ENCODE data around the gene RPTN. TPM values are rescaled to one million over a fixed set of nuclear protein-coding genes. Genes with fewer than 3 reads are reported as not detected.
"Not testable (repeated sequence)": the region's sequence is repeated elsewhere in the genome, so short reads cannot be mapped to it uniquely, and the experiment has no call there.

RPTN gene
- polyA plus RNA-seq, 2 donors: 0.20 to 1.3 TPM

GRCh38 chr1:152144674-152145183 lies 14.3 kb downstream of the RPTN start:
- not testable (repeated sequence) for H3K4me1 ChIP-seq (ENCODE audit: control insufficient read depth in 2 of 2, insufficient read depth in 2 of 2, low read length in 1 of 2); H3K36me3 ChIP-seq (ENCODE audit: control insufficient read depth in 2 of 2, insufficient read depth in 2 of 2, low read length in 1 of 2); H3K4me3 ChIP-seq (ENCODE audit: low read depth in 1 of 2, low read length in 2 of 2); H3K27ac ChIP-seq (ENCODE audit: low read depth in 2 of 2, low read length in 1 of 2); H3K27me3 ChIP-seq (ENCODE audit: control insufficient read depth in 1 of 2, insufficient read depth in 2 of 2, low read length in 2 of 2); H3K9me3 ChIP-seq (ENCODE audit: control insufficient read depth in 2 of 2, insufficient read depth in 1 of 2, low read depth in 1 of 2, low read length in 1 of 2)
- WGBS, 2 donors: 92 to 93% methylated on average over 21 to 25 of the region's 25 CpGs

DNA sequence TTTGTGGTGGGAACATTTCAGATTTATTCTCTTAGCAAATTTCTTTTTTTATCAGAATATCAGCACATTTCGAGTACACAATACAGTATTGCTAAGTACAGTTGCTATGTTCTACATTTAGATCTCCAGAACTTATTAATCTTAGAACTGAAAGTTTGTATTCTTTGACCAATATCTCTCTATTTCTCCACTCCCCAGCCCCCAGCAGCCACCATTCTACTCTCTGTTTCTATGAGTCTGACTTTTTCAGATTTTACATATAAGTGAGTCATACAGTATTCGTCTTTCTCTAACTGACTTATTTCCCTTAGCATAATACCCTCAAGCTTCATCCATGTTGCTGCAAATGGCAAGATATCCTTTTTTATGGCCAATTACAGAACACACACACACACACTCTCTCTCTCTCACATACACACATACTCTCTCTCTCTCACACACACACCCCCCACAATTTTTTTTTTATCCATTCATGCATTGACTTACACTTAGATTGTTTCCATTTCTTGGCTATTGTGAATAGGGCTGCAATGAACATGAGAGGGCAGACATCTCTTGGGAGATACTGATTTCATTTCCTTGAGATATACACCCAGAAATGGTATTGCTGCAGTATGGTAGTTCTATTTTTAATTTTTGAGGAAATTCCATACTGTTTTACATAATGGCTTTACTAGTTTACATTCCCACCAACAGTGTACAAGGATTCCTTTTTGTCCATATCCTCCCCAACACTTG lies 15.7 kb downstream of the RPTN start:
- Histone ChIP-seq H3K9me3 (ENCODE audit: control insufficient read depth in 2 of 2, insufficient read depth in 1 of 2, low read depth in 1 of 2, low read length in 1 of 2) (peaks cover 7 to 8% of the 10 kb centered on the region in 2 donors), H3K4me3 (ENCODE audit: low read depth in 1 of 2, low read length in 2 of 2) (no peak overlapping the region), H3K27ac (ENCODE audit: low read depth in 2 of 2, low read length in 1 of 2) (no peak overlapping the region), H3K36me3 (ENCODE audit: control insufficient read depth in 2 of 2, insufficient read depth in 2 of 2, low read length in 1 of 2) (no peaks in the 10 kb centered on the region), H3K27me3 (ENCODE audit: control insufficient read depth in 1 of 2, insufficient read depth in 2 of 2, low read length in 2 of 2) (no peaks in the 10 kb centered on the region), H3K4me1 (ENCODE audit: control insufficient read depth in 2 of 2, insufficient read depth in 2 of 2, low read length in 1 of 2) (no peaks in the 10 kb centered on the region)
- WGBS, 2 donors: 49 to 53% methylated on average over 2 of the region's 2 CpGs

DNA sequence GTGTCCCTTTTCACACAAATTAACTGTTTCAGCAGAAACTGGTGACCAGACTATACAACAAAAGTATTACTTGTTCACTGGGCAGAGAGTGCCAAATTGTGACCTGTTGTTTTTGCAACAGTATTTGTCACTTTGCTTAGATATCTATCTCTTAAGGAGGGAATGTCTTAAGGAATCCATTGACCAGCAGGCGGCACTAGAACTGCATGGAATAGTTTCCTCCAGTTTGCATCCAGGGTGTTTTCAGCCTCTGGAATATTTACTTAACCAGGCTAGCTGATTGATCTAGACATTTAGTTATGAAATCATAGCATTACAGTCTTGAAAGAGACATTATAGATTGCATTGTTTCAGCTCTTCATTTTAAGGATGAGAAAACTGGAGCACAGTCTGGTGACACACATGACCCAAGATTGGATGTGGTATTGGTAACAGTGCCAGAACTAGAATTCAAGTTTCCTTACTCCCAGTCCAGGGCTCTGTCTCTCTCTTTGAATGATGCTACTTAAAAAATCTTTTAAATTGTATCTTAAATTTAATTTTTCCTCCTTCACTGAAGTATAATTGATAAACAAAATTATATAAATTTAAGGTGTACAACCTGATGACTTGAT lies 16.9 kb downstream of the RPTN start:
- Histone ChIP-seq H3K27ac (ENCODE audit: low read depth in 2 of 2, low read length in 1 of 2) (no peak overlapping the region), H3K9me3 (ENCODE audit: control insufficient read depth in 2 of 2, insufficient read depth in 1 of 2, low read depth in 1 of 2, low read length in 1 of 2) (no peaks in the 10 kb centered on the region), H3K36me3 (ENCODE audit: control insufficient read depth in 2 of 2, insufficient read depth in 2 of 2, low read length in 1 of 2) (no peaks in the 10 kb centered on the region), H3K27me3 (ENCODE audit: control insufficient read depth in 1 of 2, insufficient read depth in 2 of 2, low read length in 2 of 2) (no peaks in the 10 kb centered on the region), H3K4me1 (ENCODE audit: control insufficient read depth in 2 of 2, insufficient read depth in 2 of 2, low read length in 1 of 2) (no peaks in the 10 kb centered on the region), H3K4me3 (ENCODE audit: low read depth in 1 of 2, low read length in 2 of 2) (no peak overlapping the region)
- 0 to 6% methylated on average over 1 of the region's 1 CpG for WGBS, 2 donors

- H3K27ac ChIP-seq (ENCODE audit: low read depth in 2 of 2, low read length in 1 of 2): no peak overlapping the region
- H3K4me1 ChIP-seq (ENCODE audit: control insufficient read depth in 2 of 2, insufficient read depth in 2 of 2, low read length in 1 of 2): no peaks in the 10 kb centered on the region
- H3K9me3 ChIP-seq (ENCODE audit: control insufficient read depth in 2 of 2, insufficient read depth in 1 of 2, low read depth in 1 of 2, low read length in 1 of 2): peaks cover 0 to 1% of the 10 kb centered on the region in 2 donors
- no peaks in the 10 kb centered on the region for H3K27me3 ChIP-seq (ENCODE audit: control insufficient read depth in 1 of 2, insufficient read depth in 2 of 2, low read length in 2 of 2)
- no peak overlapping the region for H3K4me3 ChIP-seq (ENCODE audit: low read depth in 1 of 2, low read length in 2 of 2)
- peaks cover 0 to under 1% of the 10 kb centered on the region in 2 donors for H3K36me3 ChIP-seq (ENCODE audit: control insufficient read depth in 2 of 2, insufficient read depth in 2 of 2, low read length in 1 of 2)
Observed at GRCh38 chr1:152137215-152137614, 21.8 kb downstream of the RPTN start.

- Histone ChIP-seq H3K9me3 (ENCODE audit: control insufficient read depth in 2 of 2, insufficient read depth in 1 of 2, low read depth in 1 of 2, low read length in 1 of 2) (peaks cover 0 to 3% of the 10 kb centered on the region in 2 donors), H3K4me1 (ENCODE audit: control insufficient read depth in 2 of 2, insufficient read depth in 2 of 2, low read length in 1 of 2) (no peaks in the 10 kb centered on the region), H3K36me3 (ENCODE audit: control insufficient read depth in 2 of 2, insufficient read depth in 2 of 2, low read length in 1 of 2) (peaks cover 0 to 3% of the 10 kb centered on the region in 2 donors), H3K4me3 (ENCODE audit: low read depth in 1 of 2, low read length in 2 of 2) (no peak overlapping the region), H3K27ac (ENCODE audit: low read depth in 2 of 2, low read length in 1 of 2) (no peak overlapping the region), H3K27me3 (ENCODE audit: control insufficient read depth in 1 of 2, insufficient read depth in 2 of 2, low read length in 2 of 2) (peaks cover 0 to 3% of the 10 kb centered on the region in 2 donors)
Observed at GRCh38 chr1:152130186-152130585, 28.8 kb downstream of the RPTN start.

DNA sequence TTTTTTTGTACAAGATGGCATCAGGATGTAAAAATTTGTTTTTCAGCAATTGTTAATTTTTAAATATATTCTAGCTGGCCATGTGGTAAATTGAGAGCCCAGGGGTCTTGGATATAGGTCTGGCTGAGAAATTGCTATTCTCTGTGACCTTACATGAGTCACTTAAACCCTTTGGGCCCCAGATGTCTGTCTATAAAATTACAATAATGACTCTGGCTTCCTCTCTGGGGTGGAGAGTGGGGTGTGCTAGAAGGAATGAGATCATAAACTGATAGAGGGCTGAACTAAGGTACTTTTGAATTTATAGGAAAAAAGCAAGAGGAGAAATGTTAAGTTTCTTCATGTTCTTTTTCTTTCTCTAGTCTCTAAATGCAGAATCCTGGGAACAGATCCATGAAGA lies 31.4 kb downstream of the RPTN start:
- H3K27ac ChIP-seq (ENCODE audit: low read depth in 2 of 2, low read length in 1 of 2): no peak overlapping the region
- H3K4me3 ChIP-seq (ENCODE audit: low read depth in 1 of 2, low read length in 2 of 2): no peak overlapping the region
- H3K4me1 ChIP-seq (ENCODE audit: control insufficient read depth in 2 of 2, insufficient read depth in 2 of 2, low read length in 1 of 2): peaks cover 0 to 4% of the 10 kb centered on the region in 2 donors
- H3K27me3 ChIP-seq (ENCODE audit: control insufficient read depth in 1 of 2, insufficient read depth in 2 of 2, low read length in 2 of 2): peaks cover 0 to 3% of the 10 kb centered on the region in 2 donors
- H3K9me3 ChIP-seq (ENCODE audit: control insufficient read depth in 2 of 2, insufficient read depth in 1 of 2, low read depth in 1 of 2, low read length in 1 of 2): peaks cover 2 to 3% of the 10 kb centered on the region in 2 donors
- peaks cover 0 to 3% of the 10 kb centered on the region in 2 donors for H3K36me3 ChIP-seq (ENCODE audit: control insufficient read depth in 2 of 2, insufficient read depth in 2 of 2, low read length in 1 of 2)

DNA sequence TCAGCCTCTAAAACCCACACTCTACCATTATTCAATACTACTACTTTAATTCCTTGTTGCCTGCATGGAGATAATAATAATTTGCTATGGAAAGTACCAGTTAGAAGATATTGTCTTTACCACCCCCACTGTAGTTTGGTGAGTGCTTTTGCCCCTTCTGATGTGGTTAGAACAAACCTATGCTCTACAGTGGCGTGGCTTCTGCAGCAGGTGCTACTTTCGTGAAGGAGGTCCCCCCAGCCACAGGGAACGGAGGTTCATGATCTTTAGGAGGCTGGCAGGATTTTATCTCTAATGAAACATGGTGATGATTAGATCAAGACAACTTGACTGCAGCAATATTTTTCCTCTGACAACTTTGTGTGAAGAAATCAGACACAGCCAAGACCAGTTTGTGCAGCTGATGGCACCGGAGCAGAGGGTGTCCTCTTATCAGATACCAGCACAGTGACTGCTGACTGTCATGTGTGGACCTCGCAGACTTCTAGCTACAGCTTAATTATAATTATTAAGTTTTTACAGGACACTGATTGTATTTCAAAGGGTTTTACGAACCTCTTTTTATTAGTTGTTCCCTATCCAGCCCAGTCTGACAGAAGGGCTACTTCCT lies 33.1 kb downstream of the RPTN start:
- peaks cover 0 to 2% of the 10 kb centered on the region in 2 donors for H3K9me3 ChIP-seq (ENCODE audit: control insufficient read depth in 2 of 2, insufficient read depth in 1 of 2, low read depth in 1 of 2, low read length in 1 of 2)

GRCh38 chr1:152118915-152119314 lies 40.1 kb downstream of the RPTN start:
- WGBS, 2 donors: 94 to 100% methylated on average over 1 of the region's 1 CpG
- Histone ChIP-seq H3K4me1 (ENCODE audit: control insufficient read depth in 2 of 2, insufficient read depth in 2 of 2, low read length in 1 of 2) (no peaks in the 10 kb centered on the region), H3K27ac (ENCODE audit: low read depth in 2 of 2, low read length in 1 of 2) (no peak overlapping the region), H3K36me3 (ENCODE audit: control insufficient read depth in 2 of 2, insufficient read depth in 2 of 2, low read length in 1 of 2) (no peaks in the 10 kb centered on the region), H3K27me3 (ENCODE audit: control insufficient read depth in 1 of 2, insufficient read depth in 2 of 2, low read length in 2 of 2) (peaks cover 0 to 3% of the 10 kb centered on the region in 2 donors), H3K9me3 (ENCODE audit: control insufficient read depth in 2 of 2, insufficient read depth in 1 of 2, low read depth in 1 of 2, low read length in 1 of 2) (peaks cover 0 to 3% of the 10 kb centered on the region in 2 donors), H3K4me3 (ENCODE audit: low read depth in 1 of 2, low read length in 2 of 2) (no peak overlapping the region)

More for the DNA sequence above, 33.1 kb downstream of the RPTN start:
- WGBS, 2 donors: 78 to 83% methylated on average over 6 of the region's 6 CpGs
- Histone ChIP-seq H3K4me3 (ENCODE audit: low read depth in 1 of 2, low read length in 2 of 2) (no peak overlapping the region), H3K27me3 (ENCODE audit: control insufficient read depth in 1 of 2, insufficient read depth in 2 of 2, low read length in 2 of 2) (peaks cover 0 to 3% of the 10 kb centered on the region in 2 donors), H3K36me3 (ENCODE audit: control insufficient read depth in 2 of 2, insufficient read depth in 2 of 2, low read length in 1 of 2) (no peaks in the 10 kb centered on the region), H3K4me1 (ENCODE audit: control insufficient read depth in 2 of 2, insufficient read depth in 2 of 2, low read length in 1 of 2) (peaks cover 0 to 4% of the 10 kb centered on the region in 2 donors), H3K27ac (ENCODE audit: low read depth in 2 of 2, low read length in 1 of 2) (no peak overlapping the region)

- Histone ChIP-seq H3K36me3 (ENCODE audit: control insufficient read depth in 2 of 2, insufficient read depth in 2 of 2, low read length in 1 of 2) (no peaks in the 10 kb centered on the region), H3K27ac (ENCODE audit: low read depth in 2 of 2, low read length in 1 of 2) (no peak within 1 kb of the TSS), H3K4me3 (ENCODE audit: low read depth in 1 of 2, low read length in 2 of 2) (no peak within 1 kb of the TSS), H3K4me1 (ENCODE audit: control insufficient read depth in 2 of 2, insufficient read depth in 2 of 2, low read length in 1 of 2) (peaks cover 17 to 21% of the 10 kb centered on the region in 2 donors), H3K27me3 (ENCODE audit: control insufficient read depth in 1 of 2, insufficient read depth in 2 of 2, low read length in 2 of 2) (peaks cover 3 to 8% of the 10 kb centered on the region in 2 donors), H3K9me3 (ENCODE audit: control insufficient read depth in 2 of 2, insufficient read depth in 1 of 2, low read depth in 1 of 2, low read length in 1 of 2) (peaks cover 0 to 9% of the 10 kb centered on the region in 2 donors)
- WGBS, 2 donors: 62 to 68% methylated on average over 4 of the region's 4 CpGs
Observed at GRCh38 chr1:152115344-152115743, 43.7 kb downstream of the RPTN start, which contains the start of gene TCHH. TCHH (minus strand) TSS chr1:152115444; CDS start chr1:152114080, 1,364 bp downstream.
